IPS DF 19.7 (cell line): ENCODE measurements around the gene DTNBP1.
A peak's percentile ranks its signal among the peaks of the same experiment; 100 is the strongest.

Source experiments
- DNase-seq: peaks from one replicate; pipeline ENCODE4 v3.0.0-alpha.2; 2013; ENCODE audit warnings: low read depth, low spot score

Gene DTNBP1, protein sequence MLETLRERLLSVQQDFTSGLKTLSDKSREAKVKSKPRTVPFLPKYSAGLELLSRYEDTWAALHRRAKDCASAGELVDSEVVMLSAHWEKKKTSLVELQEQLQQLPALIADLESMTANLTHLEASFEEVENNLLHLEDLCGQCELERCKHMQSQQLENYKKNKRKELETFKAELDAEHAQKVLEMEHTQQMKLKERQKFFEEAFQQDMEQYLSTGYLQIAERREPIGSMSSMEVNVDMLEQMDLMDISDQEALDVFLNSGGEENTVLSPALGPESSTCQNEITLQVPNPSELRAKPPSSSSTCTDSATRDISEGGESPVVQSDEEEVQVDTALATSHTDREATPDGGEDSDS

DNA sequence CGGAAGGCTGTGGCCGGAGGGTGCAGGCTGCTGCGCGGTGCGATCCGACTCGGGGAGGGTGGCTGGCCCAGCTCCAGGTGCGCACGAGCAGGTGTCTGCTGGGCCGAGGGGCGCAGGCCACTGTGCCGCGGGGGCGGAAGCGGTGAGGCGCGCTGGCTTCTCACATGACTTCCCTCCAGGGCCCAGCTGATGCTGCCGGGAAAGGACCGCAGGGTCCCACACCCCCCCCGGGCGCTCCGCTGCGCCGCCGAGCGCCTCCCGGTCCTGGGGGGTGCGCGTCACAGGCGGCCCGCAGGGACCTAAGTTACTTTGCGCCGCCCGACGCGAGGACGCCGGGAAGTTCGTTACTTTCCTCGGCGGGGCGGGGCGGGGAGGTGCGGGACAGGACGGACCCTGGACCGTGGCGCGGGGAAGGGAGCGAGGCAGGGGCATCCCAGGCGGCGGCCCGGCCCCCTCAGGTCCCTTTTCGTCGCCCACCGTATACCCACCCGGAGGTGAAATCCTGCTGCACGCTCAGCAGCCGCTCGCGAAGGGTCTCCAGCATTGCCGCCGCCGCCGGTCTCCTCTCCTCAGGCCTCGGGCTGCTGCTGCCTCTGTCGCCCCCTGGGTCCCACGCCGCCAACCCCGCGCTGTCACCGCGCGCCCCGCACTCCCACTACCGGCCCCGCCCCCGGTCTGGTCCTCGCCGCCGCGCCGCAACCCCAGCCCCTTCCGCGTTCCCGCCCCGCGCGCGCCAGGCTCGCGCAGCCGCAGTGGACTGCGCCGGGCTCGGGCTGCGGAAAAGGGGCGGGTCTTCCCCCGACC is at the start of gene DTNBP1:
Gene DTNBP1, minus strand, starts transcription at position 703 of the 804 bp plus-strand sequence. Its CDS starts 159 bp downstream, at position 544.
- no peak for DNase-seq

DNA sequence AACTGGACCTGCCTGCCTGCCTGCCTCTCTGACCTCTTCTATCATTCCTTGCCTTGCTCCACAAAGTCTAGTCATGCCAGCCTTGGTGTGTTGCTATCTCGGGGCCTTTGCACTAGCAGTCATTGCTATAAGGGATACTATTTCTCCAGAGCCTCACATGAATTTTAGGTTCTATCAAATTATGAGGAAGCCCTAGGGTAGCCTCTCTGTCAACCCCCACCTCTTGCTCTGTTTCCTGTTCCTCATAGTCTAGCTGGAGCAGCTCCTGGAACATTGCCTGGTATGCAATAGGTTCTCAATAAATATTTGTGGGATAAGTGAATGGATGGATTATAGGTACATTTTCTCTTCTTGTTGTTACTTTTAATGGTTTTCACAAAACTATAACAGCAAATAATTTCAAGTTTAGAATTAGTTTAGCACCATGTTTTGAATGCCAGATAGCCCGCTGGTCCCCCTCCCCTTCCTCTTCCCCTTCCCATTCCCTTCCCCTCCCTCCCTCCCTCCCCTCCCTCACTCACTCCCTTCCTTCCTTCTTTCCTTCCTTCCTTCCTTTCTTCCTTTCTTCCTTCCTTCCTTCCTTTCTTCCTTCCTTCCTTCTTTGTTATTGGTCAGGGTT is 46.9 kb upstream of the DTNBP1 start:
- no peak for DNase-seq

DNA sequence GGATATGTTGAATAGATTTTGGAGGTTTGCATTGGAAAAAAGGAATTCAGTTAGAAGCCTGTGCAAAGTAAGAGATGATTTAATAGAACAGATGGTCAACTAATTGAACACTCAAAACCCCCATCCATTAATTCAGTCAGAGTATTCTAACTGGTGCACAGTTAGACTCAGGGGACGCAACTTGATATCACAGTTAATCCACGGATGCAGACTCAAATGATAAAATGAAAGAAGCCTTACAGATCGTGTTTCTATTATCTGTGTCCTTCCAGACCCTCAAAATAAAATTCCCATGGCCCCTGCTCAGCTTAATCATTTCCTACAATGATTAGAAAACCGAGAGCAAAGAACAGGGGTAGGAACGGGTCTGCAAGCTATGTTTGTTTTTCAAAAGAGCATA is 45.4 kb upstream of the DTNBP1 start:
- DNase-seq: no peak

DNA sequence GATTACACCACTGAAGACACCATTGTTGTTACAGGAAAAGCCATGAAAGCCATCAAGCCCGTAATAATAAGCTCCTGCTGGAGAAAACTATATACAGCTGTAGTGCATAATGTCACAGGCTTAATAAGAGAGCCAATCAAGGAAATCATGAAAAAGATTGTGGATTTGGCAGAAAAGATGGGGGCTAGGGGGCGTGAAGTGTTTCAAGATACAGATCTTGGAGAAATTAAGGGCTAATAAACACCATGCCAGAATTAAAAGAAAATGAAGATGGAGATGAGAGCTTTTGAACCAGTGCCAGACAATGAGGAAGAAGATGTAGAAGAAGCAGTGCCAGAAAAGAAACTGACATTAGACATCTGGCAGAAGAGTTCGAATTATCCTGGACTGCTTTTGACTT is 43.2 kb upstream of the DTNBP1 start:
- no peak for DNase-seq

DNA sequence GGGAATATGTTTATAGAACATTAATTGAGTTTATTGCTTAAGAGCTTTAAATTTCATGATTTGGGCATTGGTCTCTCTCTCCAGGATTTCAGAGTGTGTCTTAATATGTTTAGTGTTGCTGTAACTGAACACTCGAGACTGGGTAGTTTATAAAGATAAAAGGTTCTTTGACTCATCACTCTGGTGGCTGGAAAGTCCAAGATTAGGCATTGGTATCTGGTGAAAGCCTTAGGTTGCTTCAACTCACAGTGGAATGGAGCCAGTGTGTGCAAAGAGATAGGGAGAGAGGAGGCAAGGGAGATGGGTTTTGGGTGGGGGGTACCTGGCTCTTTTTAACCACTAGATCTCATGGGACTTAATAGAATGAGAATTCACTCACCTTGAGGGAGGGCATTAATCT is 35.6 kb upstream of the DTNBP1 start:
- DNase-seq: no peak

DNA sequence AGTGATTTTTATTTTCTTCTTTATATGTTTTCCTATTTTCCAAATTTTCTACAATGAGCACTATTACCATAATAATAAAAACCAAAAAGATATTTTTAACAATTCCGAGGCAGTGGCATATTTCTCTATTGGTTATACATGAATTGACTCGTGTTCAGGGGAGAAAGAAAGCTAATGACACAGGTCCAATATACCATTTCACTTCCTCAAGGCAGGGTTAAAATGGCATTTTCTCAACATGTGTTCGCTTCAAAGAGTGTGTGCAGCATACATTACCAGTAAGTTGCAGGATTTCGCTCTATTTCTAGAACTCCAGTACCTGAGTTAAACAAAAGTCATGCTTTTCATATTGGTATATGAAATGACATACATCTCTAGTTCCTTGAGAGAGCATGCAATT is 35.1 kb upstream of the DTNBP1 start:
- DNase-seq: no peak

DNA sequence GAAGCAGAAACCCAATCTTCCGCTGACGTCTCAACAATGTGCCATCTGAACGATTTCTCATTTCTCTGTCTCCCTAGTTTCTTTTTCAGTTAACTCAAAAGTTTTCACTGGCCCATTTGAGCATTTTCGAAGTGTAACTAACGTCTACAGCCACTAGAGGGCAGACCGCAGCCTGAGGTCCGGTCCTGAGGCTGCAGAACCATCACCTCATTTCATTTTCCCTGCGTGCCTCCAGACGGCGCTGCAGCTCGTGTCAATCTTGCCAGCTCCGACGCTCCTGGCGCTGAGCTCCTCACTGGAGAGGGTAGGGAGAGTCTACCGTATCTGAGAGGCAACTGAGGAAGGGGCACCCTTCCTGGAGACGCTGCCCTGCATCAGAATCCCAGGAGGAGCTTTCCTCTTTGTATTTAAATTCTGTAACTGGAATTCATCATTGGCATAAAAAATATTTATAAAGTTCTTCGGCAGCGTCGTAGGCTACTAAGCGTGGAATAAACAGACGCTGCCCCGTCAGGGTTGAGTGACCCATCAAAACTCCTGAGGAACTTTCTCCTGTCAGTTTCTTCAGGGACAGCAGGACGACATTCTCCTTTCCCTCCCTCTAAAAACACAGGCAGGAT is 28.5 kb upstream of the DTNBP1 start:
- peak; percentile 63 for DNase-seq

DNA sequence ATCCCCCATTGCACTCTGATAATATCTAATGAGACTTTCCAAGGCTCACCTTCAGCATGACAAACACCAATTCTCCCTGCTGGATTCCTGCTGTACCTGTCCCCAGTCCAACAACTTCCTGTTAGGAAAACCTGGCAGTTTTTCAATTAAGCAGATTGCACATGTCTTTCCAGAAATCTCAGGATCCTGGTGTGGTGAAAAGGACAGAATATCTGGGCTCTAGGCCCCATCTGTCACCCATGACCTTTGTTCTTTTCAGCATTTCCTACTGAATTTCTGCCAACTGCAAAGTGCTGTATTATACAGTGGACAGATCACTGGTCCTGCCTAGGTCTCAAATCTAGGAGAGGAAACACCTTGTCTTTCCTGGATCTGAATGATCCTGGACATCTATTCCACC is 27.7 kb upstream of the DTNBP1 start:
- no peak for DNase-seq

DNA sequence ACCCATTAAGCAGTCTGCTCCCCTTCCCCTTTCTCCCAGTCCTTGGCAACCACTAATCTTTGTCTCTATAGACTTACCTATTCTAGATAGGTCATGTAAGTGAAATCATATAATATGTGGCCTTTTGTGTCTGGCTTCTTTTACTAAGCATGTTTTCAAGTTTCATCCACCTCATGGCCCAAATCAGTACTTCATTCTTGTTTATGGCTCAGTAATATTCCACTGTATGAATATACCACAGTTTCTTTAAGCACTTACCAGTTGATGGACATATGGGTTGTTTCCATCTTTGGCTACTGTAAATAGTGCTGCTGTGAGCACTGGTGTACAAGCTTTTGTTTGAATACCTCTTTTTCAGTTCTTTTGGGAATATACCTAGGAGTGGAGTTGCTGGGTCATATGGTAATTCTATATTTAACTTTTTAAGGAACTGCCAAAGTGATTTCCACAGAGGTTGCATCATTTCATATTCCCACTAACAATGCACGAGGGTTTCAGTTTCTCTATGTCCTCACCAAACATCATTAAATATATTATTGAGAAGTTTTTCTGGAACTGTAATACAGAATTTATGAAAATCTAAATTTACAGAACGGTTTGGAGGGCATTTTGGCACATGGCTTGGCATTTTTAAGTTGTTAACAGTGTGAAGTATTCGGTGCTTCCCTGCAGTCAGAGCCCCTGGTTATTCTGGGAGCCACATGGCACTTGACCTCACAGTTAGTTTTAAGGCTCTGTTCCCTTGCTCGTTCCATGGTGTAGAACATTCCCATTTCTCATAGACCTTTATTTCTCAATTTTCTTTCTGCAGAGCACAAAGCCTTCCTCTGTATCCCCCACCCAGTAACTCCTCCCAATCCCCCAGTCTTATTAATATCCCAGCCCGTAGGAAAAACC is 27.0 kb upstream of the DTNBP1 start:
- DNase-seq: no peak

DNA sequence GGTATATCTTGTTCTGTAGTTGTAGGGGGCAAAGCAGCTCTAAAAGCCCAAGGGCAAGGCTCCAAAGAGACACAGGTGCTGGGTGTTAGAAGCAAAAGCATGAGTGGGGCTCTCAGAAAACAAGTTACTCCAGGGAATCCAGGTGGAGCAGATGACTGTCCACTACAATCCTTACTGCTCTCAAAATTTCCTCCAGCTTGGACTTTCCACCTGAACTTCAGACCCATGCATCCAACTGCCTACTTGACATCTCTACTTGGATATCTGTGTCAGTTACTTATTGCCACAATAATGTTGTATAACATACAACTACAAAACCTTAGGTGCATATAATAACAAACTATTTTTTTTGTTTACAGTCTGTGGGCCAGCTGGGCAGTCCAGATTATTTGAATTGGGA is 22.8 kb upstream of the DTNBP1 start:
- no peak for DNase-seq

DNA sequence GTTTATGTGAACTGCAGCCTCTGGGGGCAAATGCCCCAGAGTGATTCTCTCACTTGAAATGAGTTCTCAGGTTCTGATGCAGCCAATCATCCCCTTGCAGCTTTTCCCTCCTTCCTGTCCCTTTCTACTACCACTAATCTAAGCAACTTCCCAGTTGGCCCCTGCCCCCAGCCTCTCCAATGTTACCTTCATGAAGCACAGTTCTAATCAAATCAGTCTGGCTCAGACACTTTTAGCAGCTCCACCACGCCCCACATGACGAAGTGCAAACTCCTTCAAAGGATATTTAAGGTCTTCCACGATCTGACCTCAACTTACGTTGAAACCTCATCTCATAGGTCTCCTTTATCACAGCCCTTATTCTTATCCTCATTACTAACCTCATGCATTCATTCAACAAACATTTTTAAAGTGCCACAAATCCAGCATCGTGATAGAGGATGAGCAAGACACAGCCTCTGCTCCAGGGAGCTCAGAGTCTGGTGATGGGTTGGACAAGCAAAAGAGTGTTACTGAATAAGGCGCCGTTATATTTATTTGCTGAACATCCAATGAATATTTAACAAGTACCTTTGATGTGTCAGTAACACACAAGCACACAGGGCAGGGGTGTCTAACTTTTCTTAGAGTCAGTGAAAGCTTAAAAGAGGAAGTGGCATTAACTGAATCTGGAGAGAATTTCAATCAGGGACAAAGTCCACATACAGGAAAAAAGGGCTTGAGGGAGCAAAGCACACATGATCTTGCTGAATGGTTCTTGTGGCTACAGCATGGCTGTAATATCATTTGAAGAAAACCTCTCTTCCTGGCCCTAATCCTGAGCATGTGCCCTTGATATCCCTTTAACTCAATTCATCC is 20.4 kb upstream of the DTNBP1 start:
- no peak for DNase-seq

DNA sequence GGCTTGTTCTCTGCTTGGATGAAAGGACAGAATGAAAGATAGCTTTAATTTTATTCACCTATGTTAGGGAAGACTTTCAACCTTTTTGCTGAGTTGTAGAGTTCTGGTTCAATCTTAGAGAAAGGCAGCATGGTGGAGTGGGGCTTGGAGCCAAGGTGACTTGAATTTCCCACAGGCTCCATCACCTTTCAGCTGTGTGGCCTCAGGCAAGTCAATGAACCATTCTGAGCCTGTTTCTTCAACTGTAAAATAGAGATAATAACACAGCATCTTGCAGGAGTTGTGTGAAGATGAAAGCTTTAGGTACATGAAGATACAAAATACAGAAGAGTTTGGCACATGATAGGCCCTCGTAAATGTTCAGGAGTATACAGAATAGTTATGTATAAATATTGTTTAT is 19.1 kb upstream of the DTNBP1 start:
- DNase-seq: no peak

DNA sequence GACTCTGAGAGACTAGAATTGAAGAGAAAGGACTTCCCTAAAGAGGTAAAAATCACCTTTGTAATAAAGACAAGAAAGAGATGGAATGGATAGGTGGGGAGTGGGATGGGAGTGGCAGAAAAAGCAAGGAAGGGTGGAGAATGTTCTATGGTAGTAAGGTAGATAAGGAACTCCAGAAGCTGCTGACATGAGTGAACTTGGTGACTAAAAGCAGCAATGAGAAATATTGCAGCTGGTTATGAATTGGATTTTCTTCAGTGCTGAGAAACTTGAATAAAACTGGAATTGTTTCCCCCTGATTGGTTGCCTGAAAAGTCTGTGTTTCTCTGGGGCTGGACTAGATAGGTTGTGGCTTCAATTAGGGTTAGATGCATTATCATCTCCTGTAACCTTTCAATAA is 15.7 kb upstream of the DTNBP1 start:
- no peak for DNase-seq

DNA sequence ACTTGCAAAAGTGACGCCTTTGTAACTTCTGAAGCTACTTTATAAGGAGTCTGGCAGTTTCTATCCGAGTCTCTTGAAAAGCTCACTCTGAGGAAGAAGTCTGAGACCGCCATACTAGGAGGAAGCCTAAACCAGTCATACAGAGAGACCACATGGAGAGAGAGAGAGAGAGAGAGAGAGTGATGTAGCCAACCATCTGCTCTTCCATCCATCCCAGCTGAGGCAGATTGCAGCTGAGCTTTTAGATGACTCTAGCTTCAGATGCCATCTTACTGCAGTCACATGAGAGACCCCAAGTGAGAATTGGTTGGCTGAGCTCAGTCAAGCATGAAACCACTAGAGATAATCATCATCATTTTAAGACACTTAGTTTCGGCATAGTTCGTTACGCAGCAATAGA is 15.0 kb upstream of the DTNBP1 start:
- no peak for DNase-seq

DNA sequence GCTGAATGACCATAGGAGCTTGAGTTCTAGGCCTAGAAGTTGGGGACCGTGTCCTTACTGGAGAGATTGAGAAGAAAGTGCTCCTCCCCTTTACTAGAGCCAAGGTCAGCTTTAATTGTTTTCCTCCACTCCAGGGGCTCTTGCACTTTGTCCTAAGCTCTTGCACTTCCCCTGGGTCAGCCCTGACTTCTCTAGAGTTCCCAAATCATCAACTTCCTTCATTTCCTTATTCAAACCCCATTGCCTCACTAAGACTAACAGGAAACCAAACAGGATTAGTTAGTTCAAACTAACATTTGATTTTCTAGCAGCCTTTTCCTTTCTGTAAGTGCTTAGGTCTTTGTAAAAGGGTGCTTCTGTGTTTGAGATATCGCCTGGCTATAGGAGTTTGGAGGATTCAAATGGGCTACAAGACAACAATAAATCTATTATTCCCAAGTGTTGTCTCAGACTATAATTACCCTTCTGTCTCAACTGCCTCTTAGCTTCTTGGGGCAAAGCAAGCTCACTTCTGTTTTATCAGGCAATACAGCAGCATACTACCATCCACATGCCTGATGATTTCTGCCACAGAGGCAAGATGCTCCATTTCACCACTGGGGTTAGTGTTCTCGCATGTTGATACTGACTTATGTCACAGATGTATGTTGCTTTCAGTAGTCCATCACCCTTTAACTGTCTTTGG is 12.8 kb upstream of the DTNBP1 start:
- no peak for DNase-seq

DNA sequence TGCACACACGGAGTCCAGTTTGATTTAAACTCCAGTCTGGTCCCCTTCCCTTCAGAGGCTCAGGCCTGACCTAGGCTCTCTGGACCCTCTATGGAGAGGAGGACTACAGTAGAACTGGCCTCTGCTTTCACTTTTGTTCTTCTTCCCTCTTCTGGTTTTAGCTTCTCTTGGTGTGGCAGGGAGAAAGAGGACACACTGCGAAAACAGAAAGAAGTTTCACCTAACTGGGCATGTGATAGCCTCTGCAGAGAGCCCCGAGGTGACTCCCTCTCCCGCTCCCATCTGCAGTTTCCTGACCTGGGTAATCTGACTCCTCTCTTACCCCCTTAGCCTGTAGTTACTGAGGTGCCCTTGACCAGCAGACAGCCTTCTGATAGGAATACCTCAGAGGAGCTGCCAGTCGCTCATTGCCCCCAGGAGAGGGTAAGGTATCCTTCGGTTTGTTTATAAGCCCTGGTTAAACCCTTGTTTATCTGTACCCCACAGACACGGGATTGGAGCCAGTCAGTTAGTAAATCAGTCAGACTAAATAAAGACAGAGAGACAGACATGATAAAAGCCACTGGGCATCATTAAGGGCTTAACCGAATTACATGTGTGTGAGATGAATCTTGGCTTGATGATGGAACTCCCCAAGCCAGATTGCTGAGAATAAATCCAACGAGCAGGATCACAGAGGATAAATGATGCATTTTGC is 12.0 kb upstream of the DTNBP1 start:
- no peak for DNase-seq

DNA sequence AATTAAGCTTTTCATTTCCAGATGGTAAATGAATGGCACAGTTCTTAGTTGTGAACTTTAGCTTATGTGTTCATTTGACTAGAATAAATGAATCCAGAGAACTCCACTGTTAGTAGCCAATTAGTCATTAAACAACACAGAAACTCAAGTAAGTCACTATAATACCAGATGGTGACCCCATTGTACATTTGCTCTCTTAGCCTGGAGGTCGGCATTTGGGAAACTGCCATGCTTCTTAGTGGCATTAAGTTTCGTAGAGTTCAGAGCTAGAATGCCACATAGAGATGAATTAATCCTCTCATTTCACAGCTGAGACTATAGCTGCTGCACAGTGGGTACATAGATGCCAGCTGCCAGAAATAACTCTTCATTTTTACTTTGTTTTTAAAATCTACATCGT is 10.8 kb upstream of the DTNBP1 start:
- no peak for DNase-seq

DNA sequence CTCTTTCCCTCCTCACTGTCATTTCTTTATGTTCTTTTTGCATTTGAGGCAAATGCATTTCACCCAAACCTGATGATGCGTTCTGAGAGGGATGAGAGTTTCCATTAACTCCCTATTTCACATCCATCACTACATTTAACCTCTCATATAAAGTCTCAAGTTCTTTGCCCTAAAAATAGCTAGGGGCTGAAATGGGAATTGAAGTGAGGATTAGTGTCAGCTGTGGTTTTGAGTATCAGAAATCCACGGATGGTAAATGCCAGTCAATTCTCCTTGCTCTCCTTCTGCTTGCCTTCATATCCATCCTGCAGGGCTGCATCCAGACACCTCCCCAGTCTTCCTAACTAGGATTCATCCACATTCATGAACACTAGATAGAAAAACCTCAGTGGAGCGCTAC is 10.0 kb upstream of the DTNBP1 start:
- no peak for DNase-seq

DNA sequence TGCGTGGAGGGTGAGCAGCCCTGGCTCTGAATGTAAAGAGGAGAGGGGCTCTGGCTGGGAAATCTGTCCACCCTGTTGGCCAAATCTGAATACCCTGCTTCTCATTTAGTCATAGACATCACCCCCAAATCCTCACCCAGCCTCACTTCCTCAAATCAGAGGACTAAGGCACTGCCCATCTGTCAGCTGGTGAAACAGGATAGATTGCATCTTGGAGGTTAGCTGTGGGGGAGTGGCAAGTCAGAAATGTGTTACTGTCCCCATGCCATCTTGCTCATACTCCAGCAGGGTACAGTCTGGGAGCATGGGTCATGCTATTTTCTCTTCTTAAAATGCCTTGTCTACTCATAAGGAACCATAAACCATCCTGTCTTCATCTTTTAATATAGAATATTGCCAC is 9.5 kb upstream of the DTNBP1 start:
- DNase-seq: no peak
